EL (cell line): ENCODE measurements around the gene ARHGEF10L.

Source experiments
- DNase-seq: peaks from one replicate; pipeline ENCODE4 v3.0.0-alpha.2; 2016

ARHGEF10L gene

GRCh38 chr1:17640975-17641374 is 101.5 kb downstream of the ARHGEF10L start:
- no peak for DNase-seq

GRCh38 chr1:17642169-17642568 is 102.7 kb downstream of the ARHGEF10L start:
- no peak for DNase-seq

- no peak for DNase-seq
Measured at GRCh38 chr1:17642943-17643342, 103.4 kb downstream of the ARHGEF10L start.

- DNase-seq = no peak
Measured at GRCh38 chr1:17643861-17644703, 104.6 kb downstream of the ARHGEF10L start.

DNA sequence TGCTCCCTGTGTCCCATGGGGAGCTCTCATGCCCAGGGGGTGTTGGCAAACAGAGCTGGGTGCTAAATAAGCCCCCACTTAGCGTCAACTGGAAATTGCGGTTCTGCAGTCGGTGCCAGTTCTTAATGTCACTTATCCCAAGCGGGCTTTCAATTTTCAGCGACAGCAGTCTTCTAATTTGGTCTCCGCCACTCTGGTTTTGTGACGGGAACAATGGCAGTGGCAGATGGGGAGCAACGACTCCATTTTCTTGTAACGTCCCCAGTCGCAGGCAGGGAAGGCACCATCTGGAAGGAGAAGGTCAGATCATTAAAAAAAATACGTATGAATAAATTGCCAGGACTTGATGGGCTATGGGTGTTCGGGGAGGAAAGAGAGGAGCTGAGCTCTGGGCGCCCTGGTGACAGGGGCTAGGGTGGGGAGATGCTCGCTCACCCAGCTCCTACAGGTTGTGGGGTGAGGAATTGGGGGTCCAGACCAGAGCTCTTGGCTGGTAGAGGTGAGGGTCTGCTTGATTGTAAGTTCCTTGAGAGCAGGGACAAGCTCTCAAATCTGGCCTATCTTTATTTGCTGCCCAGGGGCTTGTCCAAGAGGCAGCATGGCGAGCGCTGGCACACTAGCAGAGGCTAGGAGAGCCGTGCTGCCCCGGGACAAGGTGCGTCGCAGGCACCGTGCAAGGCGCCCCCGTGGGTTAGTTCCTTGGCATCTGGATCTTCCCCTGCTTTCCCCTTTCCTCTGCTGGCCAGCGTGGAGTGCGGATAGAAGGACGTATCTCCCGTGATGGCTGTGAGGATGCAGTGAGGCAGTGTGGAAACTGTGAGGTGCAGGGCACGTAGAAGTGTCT is 105.8 kb downstream of the ARHGEF10L start:
- no peak for DNase-seq

DNA sequence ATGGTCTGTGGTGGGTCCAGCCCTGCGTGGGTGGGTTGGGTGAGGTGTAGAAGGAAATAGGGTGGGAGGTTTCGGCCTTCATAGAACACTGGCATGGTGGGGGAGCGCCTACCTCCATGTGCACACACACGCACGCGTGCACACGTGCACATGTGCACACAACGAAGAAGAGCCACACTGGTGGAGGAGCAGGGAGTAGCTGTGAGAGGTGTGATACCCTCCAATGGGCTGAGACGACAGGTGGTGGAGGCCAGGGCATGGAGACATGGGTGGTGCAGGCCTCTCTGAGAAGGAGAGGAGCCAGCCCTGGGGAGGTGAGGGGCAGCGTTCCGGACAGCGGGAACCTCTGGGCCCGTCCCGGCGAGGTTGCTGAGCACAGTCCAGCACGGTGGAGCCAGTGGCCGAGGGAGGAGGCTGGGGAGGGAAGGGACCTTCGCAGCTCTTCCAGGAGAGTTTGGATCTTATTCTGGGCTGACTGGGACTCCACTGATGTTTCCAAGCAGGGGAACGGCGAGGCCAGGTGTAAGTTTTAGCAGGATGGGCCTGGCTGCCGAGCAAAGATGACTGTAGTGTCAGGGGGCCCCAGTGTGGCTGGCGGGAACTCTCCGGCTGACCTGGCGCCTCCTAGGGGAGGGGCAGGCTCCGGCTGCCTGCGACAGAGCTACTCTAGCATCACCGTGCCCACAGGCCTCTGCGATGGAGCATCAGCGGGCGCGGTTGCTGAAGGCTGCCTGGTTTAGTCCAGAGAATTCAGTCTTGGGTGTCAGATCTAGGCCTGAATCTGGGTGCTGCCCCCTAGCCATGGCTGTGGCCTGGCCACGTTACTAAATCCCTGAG is 107.2 kb downstream of the ARHGEF10L start:
- no peak for DNase-seq

- no peak for DNase-seq
Measured at GRCh38 chr1:17648457-17649145, 109.1 kb downstream of the ARHGEF10L start.

GRCh38 chr1:17649371-17650106 is 110.0 kb downstream of the ARHGEF10L start:
- no peak for DNase-seq

DNA sequence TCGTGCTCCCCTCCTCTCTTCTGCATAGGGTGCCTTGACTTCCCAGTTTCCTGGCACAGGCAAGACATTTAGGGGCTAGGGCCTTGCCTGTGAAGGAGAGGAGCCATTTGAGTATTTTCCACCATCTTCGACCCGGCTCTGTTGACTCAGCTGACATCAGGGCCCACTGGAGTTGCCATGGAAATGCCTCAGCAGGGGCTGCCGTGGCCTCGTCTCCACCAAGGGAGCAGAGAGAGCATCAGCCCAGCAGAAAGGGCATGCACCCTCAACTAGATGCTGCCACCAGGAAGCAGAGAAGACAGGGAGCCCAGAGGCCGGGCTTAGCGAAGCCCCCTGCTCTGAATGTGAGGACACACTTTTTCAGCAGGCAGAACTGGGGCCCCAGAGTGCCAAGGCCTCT is 113.8 kb downstream of the ARHGEF10L start:
- DNase-seq = no peak

GRCh38 chr1:17653728-17654351 is 114.3 kb downstream of the ARHGEF10L start:
- DNase-seq = peak; percentile 36

DNA sequence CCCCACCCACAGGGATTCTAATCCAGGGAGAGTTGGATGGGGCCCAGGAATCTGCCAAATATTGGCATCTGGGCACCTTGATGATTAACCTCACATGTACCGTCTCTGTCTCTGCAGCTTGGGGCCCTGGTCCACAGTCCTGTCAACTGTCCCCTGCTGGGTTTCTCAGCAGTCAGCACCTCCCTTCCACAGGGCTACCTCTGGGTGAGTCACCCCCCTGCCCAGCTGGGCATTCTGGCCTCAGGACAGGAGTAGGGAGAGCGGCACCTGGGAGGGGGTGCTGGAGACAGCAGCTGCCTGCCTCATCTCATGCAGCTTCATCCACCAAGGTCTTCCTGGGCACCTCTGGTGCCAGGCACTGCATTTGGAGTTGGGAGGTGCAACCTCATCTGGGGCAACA is 115.0 kb downstream of the ARHGEF10L start:
- no peak for DNase-seq

DNA sequence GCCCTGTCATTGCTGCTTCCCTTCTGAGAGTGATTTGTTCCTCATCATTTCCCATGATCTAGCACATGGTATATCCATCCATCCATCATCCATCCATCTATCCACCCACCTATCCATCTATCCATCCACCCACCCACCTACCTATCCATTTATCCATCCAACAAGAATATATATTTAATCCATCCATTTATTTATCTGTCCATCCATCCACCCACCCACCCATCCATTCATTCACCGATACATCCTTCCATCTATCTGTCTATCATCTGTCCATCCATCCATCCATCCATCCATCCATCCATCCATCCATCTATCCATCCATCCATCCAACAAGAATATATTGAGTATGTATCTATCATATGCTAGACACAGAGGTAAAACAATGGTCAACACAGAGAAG is 115.7 kb downstream of the ARHGEF10L start:
- no peak for DNase-seq

DNA sequence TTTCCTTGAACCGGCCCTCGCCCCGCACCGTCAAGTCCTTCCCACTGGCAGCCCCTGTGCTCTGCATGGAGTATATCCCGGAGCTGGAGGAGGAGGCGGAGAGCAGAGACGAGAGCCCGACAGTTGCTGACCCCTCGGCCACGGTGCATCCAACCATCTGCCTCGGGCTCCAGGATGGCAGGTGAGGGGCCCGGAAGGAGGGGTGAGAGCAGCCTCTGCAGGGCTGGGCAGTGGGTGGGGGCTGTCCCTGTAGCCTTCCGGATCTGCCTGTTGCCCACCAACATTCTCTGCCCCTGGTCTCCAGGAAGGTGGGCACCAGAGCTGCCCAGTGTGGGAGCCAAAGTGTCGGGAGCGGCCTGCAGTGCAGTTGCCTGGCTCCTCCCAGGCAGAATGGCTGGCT is 116.4 kb downstream of the ARHGEF10L start:
- DNase-seq = no peak

GRCh38 chr1:17657436-17657835 is 117.9 kb downstream of the ARHGEF10L start:
- DNase-seq = no peak

DNA sequence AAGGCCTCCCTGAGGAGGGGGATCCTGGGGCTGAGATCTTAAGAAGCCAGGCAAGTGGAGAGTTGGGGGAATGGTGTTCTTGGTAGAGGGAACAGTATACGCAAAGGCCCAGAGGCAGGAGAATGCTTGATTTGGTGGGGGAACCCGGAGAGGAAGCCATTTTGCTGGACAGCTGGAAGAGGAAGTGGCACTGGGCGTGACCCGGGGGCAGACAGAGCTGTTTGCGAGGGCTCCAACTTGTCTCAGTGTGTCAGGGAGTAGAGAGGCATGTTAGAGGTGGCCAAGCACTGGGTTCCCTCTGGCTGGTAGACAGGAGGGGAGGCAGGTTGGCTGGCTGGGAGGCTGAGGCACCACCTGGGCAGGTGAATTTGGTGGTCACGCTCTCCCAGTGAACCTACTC is 119.3 kb downstream of the ARHGEF10L start:
- DNase-seq = no peak

DNA sequence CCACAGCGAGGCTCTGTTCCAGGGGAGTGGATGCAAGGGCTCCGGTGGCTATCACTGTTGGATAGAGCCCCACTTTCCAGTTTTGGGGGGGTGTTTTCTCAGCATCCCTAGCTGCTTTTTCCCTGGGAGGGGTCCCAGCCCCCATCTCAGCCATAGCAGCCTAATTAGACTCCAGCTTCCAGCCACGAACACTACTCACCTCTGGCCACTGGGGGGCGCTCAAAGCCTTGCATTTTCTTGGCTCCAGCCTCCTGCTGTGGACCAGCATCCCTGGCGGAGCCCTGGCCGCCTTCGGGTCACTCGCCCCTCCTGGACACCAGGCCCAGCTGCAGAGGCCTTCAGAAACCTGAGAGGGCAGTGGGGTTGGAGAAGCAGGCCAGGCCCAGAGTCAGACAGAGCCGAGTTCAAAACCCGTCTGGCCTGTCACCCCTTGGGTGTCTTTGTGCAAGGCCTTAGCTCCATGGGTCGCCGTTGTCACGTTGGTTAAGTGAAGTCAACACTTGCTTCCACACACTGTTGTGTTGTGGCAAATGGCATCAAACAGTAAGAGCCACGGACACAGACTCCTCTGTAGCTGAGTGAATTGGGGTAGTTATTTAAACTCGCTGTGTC is 122.2 kb downstream of the ARHGEF10L start:
- peak; percentile 59 for DNase-seq

GRCh38 chr1:17662296-17662695 is 122.8 kb downstream of the ARHGEF10L start:
- DNase-seq = no peak

DNA sequence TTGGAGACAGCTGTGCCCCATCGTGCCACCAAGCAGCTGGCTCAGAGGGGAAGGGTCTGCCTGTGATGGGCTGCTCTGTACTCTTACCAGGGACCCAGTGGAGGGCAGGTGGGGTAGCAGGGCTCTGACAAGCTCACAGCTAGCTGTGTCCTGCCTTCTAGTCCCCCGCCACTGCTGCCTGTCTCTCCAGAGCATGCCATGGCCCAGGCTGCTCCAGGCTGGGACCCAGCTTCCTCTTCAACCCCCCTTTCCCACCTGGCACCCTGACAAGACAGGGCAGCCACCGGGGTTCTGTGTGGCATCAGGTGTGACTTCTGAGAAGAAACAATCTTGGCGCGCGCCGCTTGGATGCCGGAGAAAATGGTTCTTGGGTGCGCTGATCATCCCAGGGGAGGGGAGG is 123.3 kb downstream of the ARHGEF10L start:
- no peak for DNase-seq

GRCh38 chr1:17663646-17664045 is 124.1 kb downstream of the ARHGEF10L start:
- DNase-seq = no peak

GRCh38 chr1:17664322-17664721 is 124.8 kb downstream of the ARHGEF10L start:
- DNase-seq = no peak

DNA sequence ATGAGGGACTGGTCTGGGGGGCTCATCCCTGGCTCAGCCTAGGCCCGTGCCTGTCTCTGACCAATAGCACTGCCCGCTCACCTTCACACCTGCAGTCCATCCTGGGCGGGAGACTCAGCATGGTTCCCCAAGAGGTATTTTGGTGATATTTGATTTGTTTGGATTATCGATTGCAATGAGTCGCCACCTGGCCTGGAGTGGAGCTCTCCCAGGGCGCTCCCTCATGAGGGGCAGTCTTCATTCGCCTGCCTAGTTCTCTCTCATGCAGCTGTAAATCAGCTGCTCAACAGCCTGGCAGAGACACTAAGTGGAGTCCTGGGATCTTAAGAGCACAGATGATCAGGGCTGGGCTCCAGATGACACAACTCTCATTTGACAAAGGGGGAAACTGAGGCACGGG is 125.6 kb downstream of the ARHGEF10L start:
- no peak for DNase-seq
